GM12878 (cell line): ENCODE measurements around the gene NPLOC4. TPM values are rescaled to one million over a fixed set of nuclear protein-coding genes. Genes with fewer than 3 reads are reported as not detected.

Experiments used
- POU2F2 ChIP-seq: IDR thresholded peaks from 3 replicates; pipeline ENCODE4 v1.6.1; 2011; ENCODE audit warnings: low read depth, mild to moderate bottlenecking, low read length, borderline replicate concordance
- SIN3A ChIP-seq: IDR thresholded peaks from 2 replicates; pipeline ENCODE4 v1.6.1; 2012; ENCODE audit warnings: low read depth, low read length, improper control_type of control experiment
- SPI1 ChIP-seq: IDR thresholded peaks from 2 replicates; pipeline ENCODE4 v1.6.1; 2011; ENCODE audit warnings: low read depth, mild to moderate bottlenecking, low read length, moderate library complexity, borderline replicate concordance; ENCODE audit not compliant: insufficient read depth
- ZSCAN29 ChIP-seq: fragments of 450-650 bp; IDR thresholded peaks from 2 replicates; pipeline ENCODE4 v1.6.1; 2017; ENCODE audit warnings: mild to moderate bottlenecking, moderate library complexity
- polyA plus RNA-seq, 11 experiments: library from polyadenylated mRNA; depleted of rRNA in 4 of 11; unstranded in 6 of 11; stranded (reverse) in 5 of 11; fragments of >200 nt; fragmentation: Nextera tagmentation in 4 of 11; fragmentation: Illumina TruSeq in 1 of 11; extraction: Ambion mirVana in 4 of 11; extraction: Trizol in 1 of 11; gene quantifications; 1 replicate in 1 of 11; 2 replicates in 10 of 11; pipeline versions ENCODE4 v1.2.1 to v1.2.3, GENCODE V29; 2011 to 2016; ENCODE audit warnings: inconsistent platforms in 2 of 11, missing spikeins in 2 of 11, low read depth in 1 of 11
- total RNA-seq, 4 experiments: library from RNA; depleted of rRNA in 3 of 4; stranded (reverse); fragments of >200 nt in 3 of 4; fragmentation: Illumina TruSeq in 1 of 4; extraction: Trizol in 1 of 4; gene quantifications; 2 replicates each; pipeline versions ENCODE4 v1.2.1 to v1.2.3, GENCODE V29; 2013 to 2021
- TF ChIP-seq, protein P1 (sequence below): fragments of 450-650 bp; IDR thresholded peaks from 2 replicates; pipeline ENCODE4 v1.6.1; 2016; ENCODE audit warnings: mild to moderate bottlenecking
- TF ChIP-seq, protein P2 (sequence below): fragments of 450-650 bp; formaldehyde crosslinking; IDR thresholded peaks from 2 replicates; pipeline ENCODE4 v1.4.0; 2022; ENCODE audit warnings: mild to moderate bottlenecking, moderate library complexity

Gene NPLOC4
- total and polyA plus RNA-seq, 10 of the 15 experiments (the other 5 are each of a cell fraction or from before 2014, with no cell fraction given): 1.5 to 83.7 (median 45.8) TPM

- TF ChIP-seq, protein P1, sequence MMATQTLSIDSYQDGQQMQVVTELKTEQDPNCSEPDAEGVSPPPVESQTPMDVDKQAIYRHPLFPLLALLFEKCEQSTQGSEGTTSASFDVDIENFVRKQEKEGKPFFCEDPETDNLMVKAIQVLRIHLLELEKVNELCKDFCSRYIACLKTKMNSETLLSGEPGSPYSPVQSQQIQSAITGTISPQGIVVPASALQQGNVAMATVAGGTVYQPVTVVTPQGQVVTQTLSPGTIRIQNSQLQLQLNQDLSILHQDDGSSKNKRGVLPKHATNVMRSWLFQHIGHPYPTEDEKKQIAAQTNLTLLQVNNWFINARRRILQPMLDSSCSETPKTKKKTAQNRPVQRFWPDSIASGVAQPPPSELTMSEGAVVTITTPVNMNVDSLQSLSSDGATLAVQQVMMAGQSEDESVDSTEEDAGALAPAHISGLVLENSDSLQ: no peak
- TF ChIP-seq, protein P2, sequence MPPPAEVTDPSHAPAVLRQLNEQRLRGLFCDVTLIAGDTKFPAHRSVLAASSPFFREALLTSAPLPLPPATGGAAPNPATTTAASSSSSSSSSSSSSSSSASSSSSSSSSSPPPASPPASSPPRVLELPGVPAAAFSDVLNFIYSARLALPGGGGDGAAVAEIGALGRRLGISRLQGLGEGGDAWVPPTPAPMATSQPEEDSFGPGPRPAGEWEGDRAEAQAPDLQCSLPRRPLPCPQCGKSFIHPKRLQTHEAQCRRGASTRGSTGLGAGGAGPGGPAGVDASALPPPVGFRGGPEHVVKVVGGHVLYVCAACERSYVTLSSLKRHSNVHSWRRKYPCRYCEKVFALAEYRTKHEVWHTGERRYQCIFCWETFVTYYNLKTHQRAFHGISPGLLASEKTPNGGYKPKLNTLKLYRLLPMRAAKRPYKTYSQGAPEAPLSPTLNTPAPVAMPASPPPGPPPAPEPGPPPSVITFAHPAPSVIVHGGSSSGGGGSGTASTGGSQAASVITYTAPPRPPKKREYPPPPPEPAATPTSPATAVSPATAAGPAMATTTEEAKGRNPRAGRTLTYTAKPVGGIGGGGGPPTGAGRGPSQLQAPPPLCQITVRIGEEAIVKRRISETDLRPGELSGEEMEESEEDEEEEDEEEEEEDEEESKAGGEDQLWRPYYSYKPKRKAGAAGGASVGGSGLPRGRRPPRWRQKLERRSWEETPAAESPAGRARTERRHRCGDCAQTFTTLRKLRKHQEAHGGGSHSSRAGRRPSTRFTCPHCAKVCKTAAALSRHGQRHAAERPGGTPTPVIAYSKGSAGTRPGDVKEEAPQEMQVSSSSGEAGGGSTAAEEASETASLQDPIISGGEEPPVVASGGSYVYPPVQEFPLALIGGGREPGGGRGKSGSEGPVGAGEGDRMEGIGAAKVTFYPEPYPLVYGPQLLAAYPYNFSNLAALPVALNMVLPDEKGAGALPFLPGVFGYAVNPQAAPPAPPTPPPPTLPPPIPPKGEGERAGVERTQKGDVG (CRISPR knock-in tag): no peak
- TF ChIP-seq SIN3A (no peak), SPI1 (peak; percentile 30; the same call in 1 of the 2 replicates), POU2F2 (no peak), ZSCAN29 (no peak)
- TF ChIP-seq, all 136 proteins: peak for 3
These were observed 114.2 kb downstream of the NPLOC4 start (continued) for GRCh38 chr17:81522491-81523401.
